Measurements from ENCODE around the gene PATL2.
"Not testable (repeated sequence)": the region's sequence is repeated elsewhere in the genome, so short reads cannot be mapped to it uniquely, and the experiment has no call there.

Gene PATL2

GRCh38 chr15:44711096-44711742 is at the start of gene PATL2, which contains the start of gene B2M:
PATL2 (minus strand) TSS chr15:44711323; CDS start chr15:44676490, 34,833 bp downstream.
B2M (plus strand) TSS chr15:44711517; CDS start chr15:44711547, 30 bp downstream.
- peak within 1 kb of the TSS; percentile 95 for H3K4me3 ChIP-seq (ENCODE audit: low read depth, low read length)
- TF ChIP-seq MYC (IDR thresholded peaks at IDR 0.05; ENCODE audit: low read depth, low read length) (peak; percentile 99), CTCF (IDR thresholded peaks at IDR 0.05; ENCODE audit: low read depth, low read length) (no peak), MAX (IDR thresholded peaks at IDR 0.05; ENCODE audit: low read depth, low read length) (peak; percentile 90), POLR2A (IDR thresholded peaks at IDR 0.05; ENCODE audit: extremely low read depth, insufficient read length) (peak; percentile 100)
- peak; percentile 95 for DNase-seq (ENCODE audit: low read depth)

DNA sequence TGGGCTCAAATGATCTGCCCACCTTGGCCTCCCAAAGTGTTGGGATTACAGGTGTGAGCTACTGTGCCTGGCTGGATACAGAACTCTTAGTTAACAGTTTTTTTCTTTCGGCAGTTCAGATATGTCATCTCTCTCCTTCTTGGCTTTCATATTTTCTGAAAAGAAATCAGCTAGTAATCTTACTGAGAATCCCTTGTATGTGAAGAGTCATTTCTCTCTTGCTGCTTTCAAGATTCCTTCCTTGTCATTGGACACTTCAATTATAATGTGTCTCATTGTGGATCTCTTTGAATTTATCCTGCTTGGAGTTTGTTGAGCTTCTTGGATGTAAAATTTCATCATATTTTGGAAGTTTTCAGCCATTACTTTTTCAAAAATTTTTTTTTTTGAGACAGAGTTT is 42.2 kb upstream of the PATL2 start:
- DNase-seq (ENCODE audit: low read depth): no peak
- no peak overlapping the region for H3K4me3 ChIP-seq (ENCODE audit: low read depth, low read length)
- TF ChIP-seq MYC (IDR thresholded peaks at IDR 0.05; ENCODE audit: low read depth, low read length): no peak
- TF ChIP-seq MAX (IDR thresholded peaks at IDR 0.05; ENCODE audit: low read depth, low read length): no peak
- TF ChIP-seq POLR2A (IDR thresholded peaks at IDR 0.05; ENCODE audit: extremely low read depth, insufficient read length): no peak
- TF ChIP-seq CTCF (IDR thresholded peaks at IDR 0.05; ENCODE audit: low read depth, low read length): no peak

DNA sequence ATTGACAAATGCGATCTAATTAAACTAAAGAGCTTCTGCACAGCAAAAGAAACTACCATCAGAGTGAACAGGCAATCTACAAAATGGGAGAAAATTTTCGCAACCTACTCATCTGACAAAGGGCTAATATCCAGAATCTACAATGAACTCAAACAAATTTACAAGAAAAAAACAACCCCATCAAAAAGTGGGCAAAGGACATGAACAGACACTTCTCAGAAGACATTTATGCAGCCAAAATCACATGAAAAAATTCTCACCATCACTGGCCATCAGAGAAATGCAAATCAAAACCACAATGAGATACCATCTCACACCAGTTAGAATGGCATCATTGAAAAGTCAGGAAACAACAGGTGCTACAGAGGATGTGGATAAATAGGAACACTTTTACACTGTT is 32.3 kb upstream of the PATL2 start:
- H3K4me3 ChIP-seq (ENCODE audit: low read depth, low read length); DNase-seq (ENCODE audit: low read depth): not testable (repeated sequence)

- not testable (repeated sequence) for DNase-seq (ENCODE audit: low read depth); H3K4me3 ChIP-seq (ENCODE audit: low read depth, low read length)
Observed at GRCh38 chr15:44739222-44739847, 28.2 kb upstream of the PATL2 start.

GRCh38 chr15:44738340-44738984 is 27.3 kb upstream of the PATL2 start:
- H3K4me3 ChIP-seq (ENCODE audit: low read depth, low read length): no peak overlapping the region
- peak; percentile 63 for DNase-seq (ENCODE audit: low read depth)
- peak; percentile 52 for TF ChIP-seq CTCF (IDR thresholded peaks at IDR 0.05; ENCODE audit: low read depth, low read length)
- peak; percentile 19; the same call in 1 of the 2 replicates for TF ChIP-seq MYC (IDR thresholded peaks at IDR 0.05; ENCODE audit: low read depth, low read length)
- TF ChIP-seq POLR2A (IDR thresholded peaks at IDR 0.05; ENCODE audit: extremely low read depth, insufficient read length): no peak
- TF ChIP-seq MAX (IDR thresholded peaks at IDR 0.05; ENCODE audit: low read depth, low read length): no peak

DNA sequence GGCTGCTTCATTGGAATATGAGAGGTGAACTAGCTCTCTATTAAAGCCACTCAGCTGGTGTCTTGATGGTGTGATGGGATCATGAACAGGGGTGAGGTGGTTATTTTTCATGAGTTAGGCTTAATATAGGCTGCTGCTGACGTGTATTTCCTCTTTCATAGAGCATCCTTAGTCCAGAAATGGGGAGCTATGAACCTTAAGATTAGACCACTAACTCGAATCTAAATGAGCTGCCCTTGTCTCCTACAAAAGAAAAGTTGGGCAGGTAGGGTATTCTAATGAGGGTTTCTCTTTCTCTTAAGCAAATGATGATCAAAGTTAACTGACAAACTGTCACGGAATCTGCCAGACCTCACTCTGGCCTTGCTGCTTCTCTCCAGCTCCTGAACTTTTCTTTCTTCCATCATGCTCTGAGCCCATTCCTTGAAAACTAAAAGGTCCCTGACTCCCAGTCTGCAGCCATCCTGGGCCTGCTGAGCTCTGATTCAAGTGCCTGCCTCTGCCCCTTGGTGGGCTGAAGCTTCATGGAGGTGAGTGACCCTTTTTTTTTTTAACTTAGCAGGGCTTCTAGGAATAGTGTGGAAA is 25.1 kb upstream of the PATL2 start, which contains the start of gene TRIM69:
TSS of gene TRIM69 (plus strand) at position 348 of the 585 bp plus-strand sequence. CDS start at position 525, 177 bp downstream.
- no peak within 1 kb of the TSS for H3K4me3 ChIP-seq (ENCODE audit: low read depth, low read length)
- TF ChIP-seq MAX (IDR thresholded peaks at IDR 0.05; ENCODE audit: low read depth, low read length) (no peak), CTCF (IDR thresholded peaks at IDR 0.05; ENCODE audit: low read depth, low read length) (no peak), POLR2A (IDR thresholded peaks at IDR 0.05; ENCODE audit: extremely low read depth, insufficient read length) (no peak), MYC (IDR thresholded peaks at IDR 0.05; ENCODE audit: low read depth, low read length) (no peak)
- DNase-seq (ENCODE audit: low read depth): no peak

Data from NB4 (cell line).